NT2/D1 (cell line): ENCODE results near the gene RTKN.

Experiments used
- SUZ12 ChIP-seq: IDR thresholded peaks from 2 replicates; pipeline ENCODE4 v1.6.1; 2011; ENCODE audit not compliant: insufficient read length, insufficient read depth; ENCODE audit errors: extremely low read depth
- YY1 ChIP-seq: IDR thresholded peaks from 2 replicates; pipeline ENCODE4 v1.6.1; 2011; ENCODE audit not compliant: insufficient read length, insufficient read depth

- TF ChIP-seq SUZ12, result no peak
- TF ChIP-seq YY1, result no peak
Measured at GRCh38 chr2:74424139-74424992, 17.4 kb downstream of the RTKN start.
